ENCODE measurements around the gene SULT4A1. TPM values are rescaled to one million over a fixed set of nuclear protein-coding genes. Genes with fewer than 3 reads are reported as not detected.

SULT4A1 gene
- total and polyA plus RNA-seq, 2 experiments from 2014 or later, result 4.7 to 5.2 TPM

GRCh38 chr22:43820651-43821305, 41.5 kb downstream of the SULT4A1 start (continued):
- TF ChIP-seq ZNF462 (CRISPR knock-in tag; IDR thresholded peaks at IDR 0.05), result no peak
- TF ChIP-seq ZNF114 (CRISPR knock-in tag; IDR thresholded peaks at IDR 0.05), result no peak
- no peak for TF ChIP-seq ETS1 (IDR thresholded peaks at IDR 0.05)

GRCh38 chr22:43819931-43820640, 42.2 kb downstream of the SULT4A1 start:
- H3K27ac ChIP-seq (ENCODE audit: low read depth), result no peak overlapping the region
- no peak overlapping the region for H3K4me2 ChIP-seq
- H3K4me3 ChIP-seq, result no peak overlapping the region
- H3K9me2 ChIP-seq (ENCODE audit: insufficient read depth), result no peaks in the 10 kb centered on the region
- ATAC-seq, result no peak
- Mint-ChIP-seq H3K36me3 (ENCODE audit: low read depth) (peaks cover 9% of the 10 kb centered on the region; the same call in 2 of the 3 replicates), H3K9me3 (peaks cover 3% of the 10 kb centered on the region; the same call in 1 of the 3 replicates), H3K27ac (no peak overlapping the region), H3K27me3 (ENCODE audit: insufficient read depth, low read depth, poor library complexity) (peaks cover 12% of the 10 kb centered on the region), H3K4me3 (no peak overlapping the region), H3K4me1 (peaks cover 45% of the 10 kb centered on the region)
- peaks cover 6% of the 10 kb centered on the region; the same call in 1 of the 2 replicates for H4K20me1 ChIP-seq (replicated peaks; ENCODE audit: insufficient read depth)
- TF ChIP-seq STAT1 (IDR thresholded peaks at IDR 0.05; ENCODE audit: unreplicated experiment), result no peak
- no peak for TF ChIP-seq ETS1 (IDR thresholded peaks at IDR 0.05)
- no peak for TF ChIP-seq EZH2 (IDR thresholded peaks at IDR 0.05; ENCODE audit: low read depth, unreplicated experiment)
- H2AFZ ChIP-seq, result no peak overlapping the region
- no peak for DNase-seq (ENCODE audit: low spot score)
- H3K36me3 ChIP-seq (ENCODE audit: insufficient read depth), result no peaks in the 10 kb centered on the region; the same call in 1 of the 2 replicates
- no peaks in the 10 kb centered on the region for H3K27me3 ChIP-seq (ENCODE audit: insufficient read depth)
- no peaks in the 10 kb centered on the region for H3K79me2 ChIP-seq (replicated peaks; ENCODE audit: insufficient read depth)
- no peaks in the 10 kb centered on the region for H3F3A ChIP-seq (replicated peaks; ENCODE audit: low read depth)
- peaks cover 17% of the 10 kb centered on the region for H3K4me1 ChIP-seq (ENCODE audit: insufficient read depth)

Measured in GM23338 (cell line).